Umbilical cord (tissue), 2 donors: ENCODE data around the gene LHX6. TPM values are rescaled to one million over a fixed set of nuclear protein-coding genes. Genes with fewer than 3 reads are reported as not detected.

ENCODE experiments used
- DNase-seq: peaks from one replicate; pipeline ENCODE4 v3.0.0-alpha.2; 2015; ENCODE audit warnings: low spot score
- total RNA-seq: library from RNA; depleted of rRNA; stranded (reverse); fragments of >200 nt; gene quantifications from one replicate; pipeline ENCODE4 v1.2.3, GENCODE V29; 2014; ENCODE audit warnings: low replicate concordance; ENCODE audit not compliant: insufficient read depth

LHX6 gene
- total RNA-seq, 1 donor from 2014 or later: 0.72 TPM

DNA sequence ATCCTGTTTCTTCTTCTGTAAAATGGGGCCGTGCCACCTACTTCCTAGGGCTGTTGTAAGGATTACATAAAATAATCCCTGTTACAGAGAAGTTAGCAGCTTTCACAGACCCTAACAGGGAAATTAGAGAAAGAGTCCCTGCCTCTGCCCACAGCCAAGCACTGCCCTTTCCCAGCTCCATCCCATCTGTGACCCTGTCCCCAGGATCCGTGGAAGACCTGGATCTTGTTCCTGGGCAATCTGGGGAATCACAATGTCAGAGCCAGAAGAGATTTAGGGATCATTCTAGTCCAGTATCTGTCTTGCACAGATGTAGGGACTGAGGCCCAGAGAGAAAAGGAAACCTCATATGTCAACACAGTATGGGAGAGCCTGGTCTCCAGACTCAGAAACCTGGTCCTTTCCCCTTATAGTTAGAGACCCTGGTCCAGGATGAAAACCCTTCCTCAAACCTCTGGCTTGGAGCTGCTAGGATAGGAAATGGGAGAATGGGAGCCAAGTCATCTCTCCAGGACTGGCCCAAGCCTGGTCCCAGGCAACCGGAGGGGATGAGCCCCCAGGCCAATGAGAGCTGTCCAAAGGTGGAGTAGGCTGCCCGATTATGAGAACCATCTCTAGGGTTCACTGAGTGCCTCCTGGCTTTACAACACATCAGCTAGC lies 12.5 kb downstream of the LHX6 start:
- no peak for DNase-seq

DNA sequence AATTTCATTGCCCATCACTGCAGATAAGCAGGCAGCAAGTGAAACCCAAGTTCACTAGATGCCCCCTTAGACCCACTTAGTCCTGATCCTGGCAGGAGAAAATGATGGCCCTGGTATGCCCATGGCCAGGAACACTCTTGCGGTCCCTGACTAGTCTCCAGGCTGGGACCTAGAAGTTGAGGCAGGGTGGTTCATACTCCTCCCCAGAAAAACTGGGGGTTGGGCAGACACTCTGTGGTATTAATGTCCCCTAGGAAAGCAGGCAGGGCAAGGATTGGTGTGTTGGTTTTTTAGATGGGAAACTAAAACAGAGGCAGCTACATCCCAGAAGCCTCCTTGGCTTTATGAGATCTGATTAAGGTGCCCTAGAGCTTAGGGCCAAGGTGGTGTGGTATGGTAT lies 13.1 kb downstream of the LHX6 start:
- DNase-seq: no peak

DNA sequence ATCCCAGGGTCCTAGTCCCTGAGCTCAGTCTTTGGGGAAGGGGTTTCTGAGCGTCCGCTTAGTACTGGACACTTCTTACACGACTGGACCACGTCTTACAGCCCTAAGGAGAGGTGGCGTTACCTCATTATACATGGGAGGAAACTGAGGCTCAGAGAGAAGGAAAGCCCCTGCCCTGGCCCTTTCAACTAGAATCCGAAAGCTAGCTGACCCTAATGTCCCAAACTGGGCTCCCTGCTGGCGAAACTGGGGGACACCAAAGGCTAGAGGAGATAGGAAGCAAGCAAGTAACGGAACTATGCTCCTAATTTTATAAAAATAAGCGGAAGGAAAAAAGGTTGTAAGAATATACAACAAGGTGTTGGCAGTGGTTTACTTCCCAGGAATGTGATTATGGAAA lies 14.2 kb downstream of the LHX6 start:
- no peak for DNase-seq

- DNase-seq: peak; percentile 16
These were observed 15.0 kb downstream of the LHX6 start for GRCh38 chr9:122213589-122214413.

DNA sequence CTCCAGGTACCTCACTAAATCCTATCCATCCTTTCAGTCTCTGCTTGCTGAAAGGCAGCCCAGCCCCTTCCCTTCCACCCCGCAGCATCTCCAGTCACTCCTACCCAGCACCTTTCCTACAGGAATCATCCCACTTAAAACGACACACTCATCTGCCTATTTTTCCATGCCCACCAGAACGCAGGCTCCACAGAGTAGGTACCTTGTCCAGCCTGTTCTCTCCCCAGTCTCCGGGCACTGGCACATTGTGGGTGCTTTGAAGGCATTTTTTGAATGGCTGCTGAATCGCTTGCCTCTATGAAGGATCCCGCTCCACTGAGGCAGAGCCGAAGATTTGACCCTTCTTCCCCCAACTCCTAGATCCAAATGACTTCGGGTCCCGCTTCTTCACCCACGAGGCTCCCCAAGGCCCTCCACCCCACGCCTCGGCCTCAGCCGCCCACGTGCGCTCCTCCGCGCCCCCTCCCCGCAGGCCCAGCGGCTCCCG lies 15.6 kb downstream of the LHX6 start:
- DNase-seq: no peak

DNA sequence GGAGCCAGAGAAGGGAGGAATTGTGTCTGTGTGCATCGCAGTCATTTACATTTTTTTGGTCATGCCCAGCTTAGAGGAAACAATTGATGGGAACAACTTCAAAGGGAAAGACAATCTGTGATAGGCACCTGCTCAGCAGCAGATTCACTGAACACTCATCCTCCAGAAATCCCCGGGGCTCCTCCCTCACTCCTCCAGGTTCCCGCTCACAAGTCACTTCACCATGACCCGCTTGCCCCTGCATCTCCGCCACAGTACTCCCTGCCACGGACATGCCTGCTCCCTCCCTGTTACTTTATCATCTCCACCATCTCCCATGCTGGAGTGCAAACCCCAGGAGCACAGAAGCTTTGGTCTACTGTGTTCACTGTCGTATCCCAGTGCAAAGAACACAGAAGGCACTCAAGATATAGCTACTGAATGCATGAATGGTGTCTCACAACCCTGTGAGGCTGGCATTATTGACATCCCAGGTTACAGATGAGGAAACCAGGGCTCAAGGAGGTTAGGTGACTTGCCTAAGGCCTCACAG lies 16.2 kb downstream of the LHX6 start:
- no peak for DNase-seq

- DNase-seq: no peak
These were observed 19.3 kb downstream of the LHX6 start for GRCh38 chr9:122209451-122209850.

DNA sequence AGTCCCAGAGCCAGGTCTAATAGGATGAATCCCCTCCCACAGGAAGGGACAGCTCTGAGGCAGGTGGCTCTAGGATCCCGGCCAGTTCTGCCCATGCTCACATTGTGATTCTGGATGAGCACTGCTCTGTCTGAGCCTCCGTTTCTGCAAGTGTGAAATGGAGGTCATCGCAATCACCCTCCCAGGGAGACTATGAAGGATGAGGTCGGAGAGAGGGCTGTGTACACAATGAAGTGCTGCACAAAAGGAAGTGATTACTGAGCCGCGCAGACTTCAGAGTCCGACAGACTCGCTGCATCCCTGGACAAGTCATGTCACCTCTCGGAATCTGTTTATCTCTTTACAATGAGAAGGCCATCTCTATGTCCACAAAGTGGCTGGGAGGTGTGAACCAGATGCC lies 21.7 kb downstream of the LHX6 start:
- DNase-seq: no peak

GRCh38 chr9:122206118-122207046 lies 22.4 kb downstream of the LHX6 start:
- DNase-seq: no peak

- no peak for DNase-seq
These were observed 23.6 kb downstream of the LHX6 start for GRCh38 chr9:122205176-122205575.

DNA sequence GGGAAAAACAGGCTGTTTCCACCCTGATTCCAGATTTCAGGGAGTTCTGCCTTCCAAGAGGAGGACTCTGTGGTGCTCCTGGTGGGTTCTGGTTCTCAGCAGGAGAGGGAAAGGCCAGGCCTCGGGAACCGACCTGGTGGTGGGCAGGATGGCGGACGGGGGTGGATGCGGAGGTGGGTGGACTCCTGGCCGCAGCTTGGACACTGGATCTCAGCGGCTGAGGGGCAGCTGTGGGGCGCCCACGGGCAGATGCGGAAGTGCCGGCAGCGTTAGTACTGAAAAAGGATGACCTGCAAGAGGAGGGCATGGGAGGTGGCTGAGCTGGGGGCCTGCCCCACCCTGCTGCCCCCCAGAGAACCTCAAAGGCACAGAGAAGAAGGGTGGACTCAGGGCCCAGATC lies 24.3 kb downstream of the LHX6 start:
- DNase-seq: no peak

GRCh38 chr9:122204055-122204454 lies 24.7 kb downstream of the LHX6 start:
- no peak for DNase-seq

- no peak for DNase-seq
These were observed 26.6 kb downstream of the LHX6 start for GRCh38 chr9:122202111-122202510.

DNA sequence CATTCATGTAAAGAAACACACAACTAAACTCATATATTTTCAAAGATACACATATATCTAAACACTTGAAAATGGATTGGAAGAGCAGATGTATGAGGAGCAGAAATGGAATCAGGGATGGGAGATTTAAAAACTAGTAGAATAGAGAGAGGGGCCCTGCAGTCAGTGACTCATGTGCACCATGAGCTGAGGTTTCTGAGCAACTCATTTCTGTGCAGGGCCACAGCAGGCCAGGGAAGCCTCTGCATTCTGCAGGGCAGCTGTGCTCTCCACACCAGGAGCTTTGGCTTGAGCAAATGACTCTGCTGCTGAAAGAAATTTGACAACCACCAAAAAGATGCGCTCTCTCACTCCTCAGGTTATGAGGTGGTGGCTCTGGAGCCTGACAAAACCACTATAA lies 27.1 kb downstream of the LHX6 start:
- no peak for DNase-seq

DNA sequence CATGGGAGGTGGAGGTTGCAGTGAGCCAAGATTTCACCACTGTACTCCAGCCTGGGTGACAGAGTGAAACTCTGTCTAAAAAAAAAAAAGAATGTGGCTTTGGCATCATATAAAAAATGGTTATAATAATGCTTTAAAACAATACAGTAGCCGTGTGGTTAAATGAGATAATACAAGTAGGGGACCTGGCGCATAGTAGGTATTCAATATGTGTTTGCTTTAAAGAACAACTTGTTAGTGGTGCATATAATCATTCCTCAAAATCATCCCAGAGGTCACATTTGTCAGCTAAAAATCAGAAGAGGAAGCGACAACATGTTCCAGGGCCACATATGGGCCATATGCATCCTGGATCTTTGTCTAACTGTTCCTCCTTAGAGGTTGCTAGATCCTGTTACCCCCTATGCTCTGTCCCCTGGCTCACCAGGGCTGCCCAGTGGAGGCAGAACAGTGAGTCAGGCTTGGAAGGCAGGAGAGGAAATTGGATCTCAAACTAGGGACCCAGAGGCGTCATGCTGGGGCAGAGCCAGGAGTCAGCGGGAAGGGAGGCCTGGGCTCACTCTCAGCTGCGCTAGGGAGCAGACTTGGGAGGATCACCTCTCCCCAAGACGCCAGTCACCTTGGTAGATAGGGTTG lies 27.7 kb downstream of the LHX6 start:
- DNase-seq: no peak

- no peak for DNase-seq
These were observed 30.9 kb downstream of the LHX6 start for GRCh38 chr9:122197882-122198281.

DNA sequence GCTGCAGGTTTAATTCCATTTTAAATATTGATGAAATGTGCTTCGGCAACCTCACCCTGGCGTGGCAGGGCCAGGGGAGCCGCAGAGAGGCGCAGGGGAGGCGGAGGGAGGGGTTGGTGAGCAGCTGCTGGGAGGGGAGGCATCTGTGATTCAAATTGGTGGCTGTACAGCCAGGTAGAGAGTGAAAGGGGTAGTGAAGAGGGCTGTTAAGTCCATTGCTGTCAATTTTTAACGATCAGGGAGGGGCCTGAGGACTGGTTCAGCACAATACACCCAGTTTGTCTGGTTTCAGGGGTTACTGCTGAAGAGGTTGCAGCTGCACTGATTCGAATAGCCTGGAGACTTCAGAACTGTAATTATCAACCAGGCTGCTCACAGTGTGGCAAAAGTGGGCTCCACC lies 31.3 kb downstream of the LHX6 start:
- DNase-seq: no peak

DNA sequence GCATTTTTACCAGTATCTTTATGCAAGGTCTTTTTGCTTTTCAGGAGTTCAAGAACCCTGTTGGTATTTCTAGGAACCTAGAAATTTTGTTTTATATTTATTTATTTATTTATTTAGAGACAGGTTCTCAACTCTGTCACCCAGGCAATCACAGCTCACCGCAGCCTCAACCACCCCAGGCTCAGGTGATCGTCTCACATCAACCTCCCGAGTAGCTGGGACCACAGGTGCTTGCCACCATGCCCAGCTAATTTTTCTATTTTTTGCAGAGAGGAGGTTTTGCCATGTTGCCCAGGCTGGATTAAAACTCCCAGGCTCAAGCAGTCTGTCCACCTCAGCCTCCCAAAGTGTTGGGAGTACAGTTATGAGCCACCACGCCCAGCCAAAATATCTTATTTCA lies 32.9 kb downstream of the LHX6 start:
- no peak for DNase-seq

DNA sequence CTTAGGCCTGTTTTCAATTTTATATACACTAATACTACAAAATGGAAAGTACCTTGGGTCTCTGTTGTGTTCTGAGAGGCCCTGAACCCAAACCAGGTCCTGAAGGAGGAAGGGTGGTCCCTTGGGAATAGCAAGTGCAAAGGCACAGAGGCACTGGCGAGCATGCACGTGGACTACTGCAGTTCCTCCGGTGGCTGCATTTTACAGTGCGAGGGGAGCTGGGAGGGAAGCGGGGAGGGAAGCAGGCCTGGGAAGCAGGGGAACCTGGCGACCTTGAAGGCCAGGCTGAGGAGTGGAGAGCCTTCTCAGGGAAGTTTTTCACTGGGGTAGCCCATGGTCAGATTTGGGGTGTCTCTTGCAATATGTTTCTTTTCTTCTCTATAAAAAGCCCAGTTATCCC lies 35.1 kb downstream of the LHX6 start:
- DNase-seq: no peak

DNA sequence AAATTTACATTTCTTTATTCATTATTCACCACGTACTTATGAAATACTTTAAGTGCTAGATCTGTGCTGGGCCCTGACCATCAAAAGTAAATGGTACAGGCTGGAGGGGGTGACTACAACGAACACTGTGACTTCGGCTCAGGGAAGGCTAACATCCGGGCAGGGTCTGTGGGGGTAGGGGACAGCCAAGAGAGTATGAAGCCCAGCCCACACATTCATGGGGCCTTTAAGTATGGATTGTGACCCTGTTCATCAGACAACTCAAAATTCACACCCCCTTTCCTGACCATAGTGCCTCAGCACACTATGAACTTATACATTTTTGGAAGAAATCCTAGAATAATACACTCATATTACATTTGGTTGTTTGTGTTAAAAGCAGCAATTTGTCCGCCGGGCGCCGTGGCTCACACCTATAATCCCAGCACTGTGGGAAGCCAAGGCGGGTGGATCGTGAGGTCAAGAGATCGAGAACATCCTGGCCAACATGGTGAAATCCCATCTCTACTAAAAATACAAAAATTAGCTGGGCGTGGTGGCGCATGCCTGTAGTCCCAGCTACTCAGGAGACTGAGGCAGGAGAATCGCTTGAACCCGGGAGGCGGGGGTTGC lies 35.7 kb downstream of the LHX6 start:
- DNase-seq: no peak
